ENCODE results near the gene VOPP1.
A peak's percentile ranks its signal among the peaks of the same experiment; 100 is the strongest.

The VOPP1 gene

GRCh38 chr7:55555160-55555559 is 17.1 kb downstream of the VOPP1 start:
- DNase-seq (ENCODE audit: low read depth in 2 of 2), result no peak

- no peak for DNase-seq (ENCODE audit: low read depth in 2 of 2)
These were observed 18.3 kb downstream of the VOPP1 start for GRCh38 chr7:55554038-55554437.

GRCh38 chr7:55553024-55553345 is 19.3 kb downstream of the VOPP1 start:
- DNase-seq (ENCODE audit: low read depth in 2 of 2), result no peak

GRCh38 chr7:55552320-55553023 is 19.8 kb downstream of the VOPP1 start:
- no peak for DNase-seq (ENCODE audit: low read depth in 2 of 2)

- DNase-seq (ENCODE audit: low read depth in 2 of 2), result no peak
These were observed 21.3 kb downstream of the VOPP1 start for GRCh38 chr7:55550841-55551537.

- DNase-seq (ENCODE audit: low read depth in 2 of 2), result no peak
These were observed 22.2 kb downstream of the VOPP1 start for GRCh38 chr7:55550010-55550663.

- DNase-seq (ENCODE audit: low read depth in 2 of 2), result no peak
These were observed 22.8 kb downstream of the VOPP1 start for GRCh38 chr7:55549457-55549856.

- DNase-seq (ENCODE audit: low read depth in 2 of 2), result no peak
These were observed 24.0 kb downstream of the VOPP1 start for GRCh38 chr7:55548295-55548731.

GRCh38 chr7:55546814-55547213 is 25.5 kb downstream of the VOPP1 start:
- no peak for DNase-seq (ENCODE audit: low read depth in 2 of 2)

GRCh38 chr7:55545496-55545895 is 26.8 kb downstream of the VOPP1 start:
- DNase-seq (ENCODE audit: low read depth in 2 of 2), result no peak

GRCh38 chr7:55540226-55540858 is 32.0 kb downstream of the VOPP1 start:
- no peak for DNase-seq (ENCODE audit: low read depth in 2 of 2)

GRCh38 chr7:55539380-55539779 is 32.9 kb downstream of the VOPP1 start:
- DNase-seq (ENCODE audit: low read depth in 2 of 2), result no peak

GRCh38 chr7:55538538-55538937 is 33.8 kb downstream of the VOPP1 start:
- no peak for DNase-seq (ENCODE audit: low read depth in 2 of 2)

- no peak for DNase-seq (ENCODE audit: low read depth in 2 of 2)
These were observed 34.8 kb downstream of the VOPP1 start for GRCh38 chr7:55537458-55537990.

GRCh38 chr7:55536619-55537457 is 35.5 kb downstream of the VOPP1 start:
- no peak for DNase-seq (ENCODE audit: low read depth in 2 of 2)

GRCh38 chr7:55535617-55536016 is 36.7 kb downstream of the VOPP1 start:
- DNase-seq (ENCODE audit: low read depth in 2 of 2), result no peak

GRCh38 chr7:55534916-55535590 is 37.2 kb downstream of the VOPP1 start:
- DNase-seq (ENCODE audit: low read depth in 2 of 2), result no peak

GRCh38 chr7:55534262-55534915 is 37.9 kb downstream of the VOPP1 start:
- peak; percentile 52 to 68 for DNase-seq (ENCODE audit: low read depth in 2 of 2)

GRCh38 chr7:55533729-55534080 is 38.6 kb downstream of the VOPP1 start:
- no peak for DNase-seq (ENCODE audit: low read depth in 2 of 2)

GRCh38 chr7:55533050-55533728 is 39.1 kb downstream of the VOPP1 start:
- peak in 1 of 2 donors; percentile 57 for DNase-seq (ENCODE audit: low read depth in 2 of 2)
